HG03135 (cell line): ENCODE measurements around the gene ROCK2.
"Not testable (repeated sequence)": the region's sequence is repeated elsewhere in the genome, so short reads cannot be mapped to it uniquely, and the experiment has no call there.

Experiments
- ATAC-seq: cut with Tn5 transposase; IDR thresholded peaks from one replicate; pipeline ENCODE4 v1.9.1; 2021; ENCODE audit warnings: mild to moderate bottlenecking, moderate library complexity; ENCODE audit not compliant: unreplicated experiment

The ROCK2 gene

GRCh38 chr2:11342551-11343367 lies 1.7 kb downstream of the ROCK2 start:
- ATAC-seq, result no peak

- no peak for ATAC-seq
Measured at GRCh38 chr2:11340717-11341116, 3.7 kb downstream of the ROCK2 start.

- ATAC-seq, result no peak
Measured at GRCh38 chr2:11339508-11340083, 4.8 kb downstream of the ROCK2 start.

GRCh38 chr2:11338580-11338979 lies 5.9 kb downstream of the ROCK2 start:
- no peak for ATAC-seq

GRCh38 chr2:11337909-11338308 lies 6.5 kb downstream of the ROCK2 start:
- no peak for ATAC-seq

- ATAC-seq, result no peak
Measured at GRCh38 chr2:11336189-11336588, 8.2 kb downstream of the ROCK2 start.

- ATAC-seq, result no peak
Measured at GRCh38 chr2:11333427-11334183, 10.8 kb downstream of the ROCK2 start.

GRCh38 chr2:11332596-11332995 lies 11.8 kb downstream of the ROCK2 start:
- no peak for ATAC-seq

- ATAC-seq, result no peak
Measured at GRCh38 chr2:11330457-11331142, 13.8 kb downstream of the ROCK2 start.

- no peak for ATAC-seq
Measured at GRCh38 chr2:11329776-11330175, 14.7 kb downstream of the ROCK2 start.

GRCh38 chr2:11328522-11328921 lies 15.9 kb downstream of the ROCK2 start:
- ATAC-seq, result not testable (repeated sequence)

- ATAC-seq, result no peak
Measured at GRCh38 chr2:11327871-11328270, 16.6 kb downstream of the ROCK2 start.

- ATAC-seq, result no peak
Measured at GRCh38 chr2:11326677-11327211, 17.7 kb downstream of the ROCK2 start.

GRCh38 chr2:11325961-11326676 lies 18.3 kb downstream of the ROCK2 start:
- no peak for ATAC-seq

GRCh38 chr2:11321847-11322246 lies 22.6 kb downstream of the ROCK2 start:
- no peak for ATAC-seq

- no peak for ATAC-seq
Measured at GRCh38 chr2:11320698-11321492, 23.5 kb downstream of the ROCK2 start.

- no peak for ATAC-seq
Measured at GRCh38 chr2:11319939-11320338, 24.5 kb downstream of the ROCK2 start.

GRCh38 chr2:11315074-11315705 lies 29.2 kb downstream of the ROCK2 start:
- no peak for ATAC-seq

GRCh38 chr2:11314487-11314886 lies 29.9 kb downstream of the ROCK2 start:
- no peak for ATAC-seq
